ENCODE measurements around the gene FAM219B. TPM values are rescaled to one million over a fixed set of nuclear protein-coding genes. Genes with fewer than 3 reads are reported as not detected.
A peak's percentile ranks its signal among the peaks of the same experiment; 100 is the strongest.

Gene FAM219B
- polyA plus RNA-seq, 1 experiment = 66.7 TPM

DNA sequence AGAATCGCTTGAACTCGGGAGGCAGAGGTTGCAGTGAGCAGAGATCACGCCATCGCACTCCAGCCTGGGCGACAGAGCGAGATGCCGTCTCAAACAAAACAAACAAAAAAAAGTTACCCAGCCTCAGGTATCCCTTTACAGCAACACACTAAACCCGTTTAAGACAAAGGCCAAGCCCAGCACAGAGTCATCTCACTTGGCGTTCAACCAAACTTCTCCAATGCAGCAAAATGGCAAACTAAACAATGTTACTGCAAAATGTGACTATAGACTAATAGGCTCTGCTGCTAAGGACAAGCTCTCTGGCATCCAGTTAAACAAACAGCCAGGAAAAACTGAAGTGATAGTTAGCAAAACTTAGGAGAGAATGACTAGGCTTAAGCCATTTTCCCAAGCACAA lies 6.4 kb upstream of the FAM219B start:
- ChIA-PET POLR2A (no interaction called here), CTCF (interaction anchor here (6.1 kb wide), 1 partner anchor 12 kb away, joined by 34 read pairs; no protein-coding TSS in a partner anchor)
- Histone ChIP-seq H3K36me3 (ENCODE audit: control insufficient read depth, insufficient read depth, low read length) (peaks cover 10% of the 10 kb centered on the region), H3K27me3 (ENCODE audit: control insufficient read depth, insufficient read depth, low read length) (no peaks in the 10 kb centered on the region), H3K4me3 (ENCODE audit: low read depth, low read length) (no peak overlapping the region)
- DNase-seq (ENCODE audit: low read depth) = no peak
- TF ChIP-seq, protein P1, sequence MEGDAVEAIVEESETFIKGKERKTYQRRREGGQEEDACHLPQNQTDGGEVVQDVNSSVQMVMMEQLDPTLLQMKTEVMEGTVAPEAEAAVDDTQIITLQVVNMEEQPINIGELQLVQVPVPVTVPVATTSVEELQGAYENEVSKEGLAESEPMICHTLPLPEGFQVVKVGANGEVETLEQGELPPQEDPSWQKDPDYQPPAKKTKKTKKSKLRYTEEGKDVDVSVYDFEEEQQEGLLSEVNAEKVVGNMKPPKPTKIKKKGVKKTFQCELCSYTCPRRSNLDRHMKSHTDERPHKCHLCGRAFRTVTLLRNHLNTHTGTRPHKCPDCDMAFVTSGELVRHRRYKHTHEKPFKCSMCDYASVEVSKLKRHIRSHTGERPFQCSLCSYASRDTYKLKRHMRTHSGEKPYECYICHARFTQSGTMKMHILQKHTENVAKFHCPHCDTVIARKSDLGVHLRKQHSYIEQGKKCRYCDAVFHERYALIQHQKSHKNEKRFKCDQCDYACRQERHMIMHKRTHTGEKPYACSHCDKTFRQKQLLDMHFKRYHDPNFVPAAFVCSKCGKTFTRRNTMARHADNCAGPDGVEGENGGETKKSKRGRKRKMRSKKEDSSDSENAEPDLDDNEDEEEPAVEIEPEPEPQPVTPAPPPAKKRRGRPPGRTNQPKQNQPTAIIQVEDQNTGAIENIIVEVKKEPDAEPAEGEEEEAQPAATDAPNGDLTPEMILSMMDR (IDR thresholded peaks at IDR 0.05; ENCODE audit: insufficient read depth, low read depth, low read length) = no peak

DNA sequence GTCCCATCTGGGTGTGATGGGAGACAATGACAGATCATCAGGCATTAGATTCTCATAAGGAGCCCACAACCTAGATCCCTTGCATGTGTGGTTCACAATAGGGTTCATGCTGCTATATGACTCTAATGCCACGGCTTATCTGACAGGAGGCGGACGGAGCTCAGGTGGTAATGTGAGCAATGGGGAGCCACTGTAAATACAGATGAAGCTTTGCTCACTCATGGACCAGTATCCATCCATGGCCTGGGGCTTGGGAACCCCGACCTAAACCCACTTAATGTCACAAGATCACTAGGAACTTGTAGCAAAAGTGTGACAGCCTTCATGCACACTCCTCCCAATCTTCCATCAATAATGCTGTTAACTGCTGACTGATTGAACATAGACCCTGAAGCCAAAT lies 2.0 kb upstream of the FAM219B start:
- POLR2A ChIA-PET = no interaction called here

GRCh38 chr15:74907163-74907870 lies 666 bp upstream of the FAM219B start:
- no peaks in the 10 kb centered on the region for H3K27me3 ChIP-seq (ENCODE audit: control insufficient read depth, insufficient read depth, low read length)
- TF ChIP-seq, protein P1 (IDR thresholded peaks at IDR 0.05; ENCODE audit: insufficient read depth, low read depth, low read length) = no peak
- peaks cover 16% of the 10 kb centered on the region for H3K36me3 ChIP-seq (ENCODE audit: control insufficient read depth, insufficient read depth, low read length)
- ChIA-PET CTCF (interaction anchor here (0.6 to 1.7 kb wide), 4 partner anchors 13 to 136 kb away, joined by 4 to 5 read pairs (median 4); no protein-coding TSS in a partner anchor), POLR2A (interaction anchor here (0.5 to 1.3 kb wide), 2 partner anchors 18 to 32 kb away, joined by 3 read pairs; partner anchors contain the start of gene MPI)
- H3K4me3 ChIP-seq (ENCODE audit: low read depth, low read length) = peak overlapping the region; percentile 78
- DNase-seq (ENCODE audit: low read depth) = no peak

More for the DNA sequence above, 2.0 kb upstream of the FAM219B start:
- TF ChIP-seq, protein P1 (IDR thresholded peaks at IDR 0.05; ENCODE audit: insufficient read depth, low read depth, low read length) = no peak
- no peak for DNase-seq (ENCODE audit: low read depth)
- Histone ChIP-seq H3K27me3 (ENCODE audit: control insufficient read depth, insufficient read depth, low read length) (no peaks in the 10 kb centered on the region), H3K36me3 (ENCODE audit: control insufficient read depth, insufficient read depth, low read length) (peaks cover 8% of the 10 kb centered on the region), H3K4me3 (ENCODE audit: low read depth, low read length) (no peak overlapping the region)
- CTCF ChIA-PET = no interaction called here

GRCh38 chr15:74906067-74906449 lies 593 bp downstream of the FAM219B start:
- CTCF ChIA-PET = interaction anchor here (1.0 to 3.0 kb wide), 7 partner anchors 9 to 138 kb away, joined by 3 to 7 read pairs (median 4); partner anchors contain the start of gene CSK
- peak overlapping the region; percentile 78 for H3K4me3 ChIP-seq (ENCODE audit: low read depth, low read length)
- no peaks in the 10 kb centered on the region for H3K27me3 ChIP-seq (ENCODE audit: control insufficient read depth, insufficient read depth, low read length)
- POLR2A ChIA-PET = interaction anchor here (1.3 kb wide), 1 partner anchor 16 kb away, joined by 3 read pairs; the partner anchor contains the start of gene MPI
- peaks cover 18% of the 10 kb centered on the region for H3K36me3 ChIP-seq (ENCODE audit: control insufficient read depth, insufficient read depth, low read length)
- no peak for DNase-seq (ENCODE audit: low read depth)
- TF ChIP-seq, protein P1 (IDR thresholded peaks at IDR 0.05; ENCODE audit: insufficient read depth, low read depth, low read length) = no peak

- TF ChIP-seq, protein P1 (IDR thresholded peaks at IDR 0.05; ENCODE audit: insufficient read depth, low read depth, low read length) = no peak
- peaks cover 28% of the 10 kb centered on the region for H3K36me3 ChIP-seq (ENCODE audit: control insufficient read depth, insufficient read depth, low read length)
- CTCF ChIA-PET = interaction anchor here (1.0 to 3.0 kb wide), 2 partner anchors 133 to 136 kb away, joined by 4 to 7 read pairs; no protein-coding TSS in a partner anchor
These were observed 2.4 kb downstream of the FAM219B start for GRCh38 chr15:74904190-74904805.

More at GRCh38 chr15:74904190-74904805, 2.4 kb downstream of the FAM219B start:
- H3K4me3 ChIP-seq (ENCODE audit: low read depth, low read length) = no peak overlapping the region
- H3K27me3 ChIP-seq (ENCODE audit: control insufficient read depth, insufficient read depth, low read length) = no peaks in the 10 kb centered on the region
- DNase-seq (ENCODE audit: low read depth) = no peak
- POLR2A ChIA-PET = no interaction called here
